ENCODE data around the gene ZNF646.
A peak's percentile ranks its signal among the peaks of the same experiment; 100 is the strongest.

The ZNF646 gene, protein sequence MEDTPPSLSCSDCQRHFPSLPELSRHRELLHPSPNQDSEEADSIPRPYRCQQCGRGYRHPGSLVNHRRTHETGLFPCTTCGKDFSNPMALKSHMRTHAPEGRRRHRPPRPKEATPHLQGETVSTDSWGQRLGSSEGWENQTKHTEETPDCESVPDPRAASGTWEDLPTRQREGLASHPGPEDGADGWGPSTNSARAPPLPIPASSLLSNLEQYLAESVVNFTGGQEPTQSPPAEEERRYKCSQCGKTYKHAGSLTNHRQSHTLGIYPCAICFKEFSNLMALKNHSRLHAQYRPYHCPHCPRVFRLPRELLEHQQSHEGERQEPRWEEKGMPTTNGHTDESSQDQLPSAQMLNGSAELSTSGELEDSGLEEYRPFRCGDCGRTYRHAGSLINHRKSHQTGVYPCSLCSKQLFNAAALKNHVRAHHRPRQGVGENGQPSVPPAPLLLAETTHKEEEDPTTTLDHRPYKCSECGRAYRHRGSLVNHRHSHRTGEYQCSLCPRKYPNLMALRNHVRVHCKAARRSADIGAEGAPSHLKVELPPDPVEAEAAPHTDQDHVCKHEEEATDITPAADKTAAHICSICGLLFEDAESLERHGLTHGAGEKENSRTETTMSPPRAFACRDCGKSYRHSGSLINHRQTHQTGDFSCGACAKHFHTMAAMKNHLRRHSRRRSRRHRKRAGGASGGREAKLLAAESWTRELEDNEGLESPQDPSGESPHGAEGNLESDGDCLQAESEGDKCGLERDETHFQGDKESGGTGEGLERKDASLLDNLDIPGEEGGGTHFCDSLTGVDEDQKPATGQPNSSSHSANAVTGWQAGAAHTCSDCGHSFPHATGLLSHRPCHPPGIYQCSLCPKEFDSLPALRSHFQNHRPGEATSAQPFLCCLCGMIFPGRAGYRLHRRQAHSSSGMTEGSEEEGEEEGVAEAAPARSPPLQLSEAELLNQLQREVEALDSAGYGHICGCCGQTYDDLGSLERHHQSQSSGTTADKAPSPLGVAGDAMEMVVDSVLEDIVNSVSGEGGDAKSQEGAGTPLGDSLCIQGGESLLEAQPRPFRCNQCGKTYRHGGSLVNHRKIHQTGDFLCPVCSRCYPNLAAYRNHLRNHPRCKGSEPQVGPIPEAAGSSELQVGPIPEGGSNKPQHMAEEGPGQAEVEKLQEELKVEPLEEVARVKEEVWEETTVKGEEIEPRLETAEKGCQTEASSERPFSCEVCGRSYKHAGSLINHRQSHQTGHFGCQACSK (N-terminal part only)

GRCh38 chr16:31073970-31074813 lies at the start of gene ZNF646, which contains the start of gene ZNF668:
Gene ZNF646 (plus strand): TSS chr16:31074422. CDS start chr16:31076325, 1,903 bp downstream.
Gene ZNF668 (minus strand): TSS chr16:31074240. CDS start chr16:31064459, 9,781 bp downstream.
- DNase-seq = peak; percentile 98

DNA sequence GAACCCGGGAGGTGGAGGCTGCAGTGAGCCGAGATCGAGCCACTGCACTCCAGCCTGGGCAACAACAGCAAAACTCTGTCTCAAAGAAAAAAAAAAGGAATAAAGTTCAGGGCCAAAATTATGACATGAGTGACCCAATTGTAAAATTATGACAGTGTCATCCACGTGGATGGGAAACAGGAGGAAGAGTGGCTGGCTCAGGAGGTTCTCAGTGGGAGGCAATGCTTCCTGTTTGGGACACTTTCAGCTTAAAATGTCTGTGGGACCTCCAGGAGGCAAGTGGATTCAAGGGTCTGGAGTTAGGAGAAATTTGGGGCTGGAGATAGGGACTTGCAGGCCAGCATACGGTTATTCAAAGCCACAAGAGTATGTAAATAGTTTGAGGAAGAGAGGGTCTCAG lies 48.9 kb upstream of the ZNF646 start:
- no peak for DNase-seq

- no peak for DNase-seq
These were observed 45.0 kb upstream of the ZNF646 start for GRCh38 chr16:31029272-31029671.

DNA sequence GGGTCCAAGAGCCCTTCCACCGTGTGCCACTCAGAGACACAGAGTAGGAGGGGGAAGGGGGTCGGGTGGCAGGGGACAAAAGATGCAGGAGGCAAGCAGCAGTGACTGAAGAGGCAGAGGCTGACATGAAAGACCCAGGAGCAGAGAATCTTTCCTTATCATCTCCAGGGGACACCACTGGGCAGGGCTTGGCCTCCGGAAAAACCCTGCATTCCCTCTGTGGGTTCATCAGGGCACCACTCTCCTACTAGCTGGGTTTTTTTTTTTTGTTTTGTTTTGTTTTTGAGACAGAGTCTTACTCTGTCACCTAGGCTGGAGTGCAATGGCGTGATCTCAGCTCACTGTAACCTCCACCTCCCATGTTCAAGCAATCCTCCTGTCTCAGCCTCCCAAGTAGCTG lies 42.9 kb upstream of the ZNF646 start:
- DNase-seq = no peak

GRCh38 chr16:31032736-31033708 lies 41.2 kb upstream of the ZNF646 start, which contains the start of gene STX4:
Gene STX4 (plus strand): TSS chr16:31033558. CDS start chr16:31033806, 248 bp downstream.
- DNase-seq = peak; percentile 99

GRCh38 chr16:31033709-31034492 lies 40.3 kb upstream of the ZNF646 start:
- DNase-seq = peak; percentile 85 to 88

DNA sequence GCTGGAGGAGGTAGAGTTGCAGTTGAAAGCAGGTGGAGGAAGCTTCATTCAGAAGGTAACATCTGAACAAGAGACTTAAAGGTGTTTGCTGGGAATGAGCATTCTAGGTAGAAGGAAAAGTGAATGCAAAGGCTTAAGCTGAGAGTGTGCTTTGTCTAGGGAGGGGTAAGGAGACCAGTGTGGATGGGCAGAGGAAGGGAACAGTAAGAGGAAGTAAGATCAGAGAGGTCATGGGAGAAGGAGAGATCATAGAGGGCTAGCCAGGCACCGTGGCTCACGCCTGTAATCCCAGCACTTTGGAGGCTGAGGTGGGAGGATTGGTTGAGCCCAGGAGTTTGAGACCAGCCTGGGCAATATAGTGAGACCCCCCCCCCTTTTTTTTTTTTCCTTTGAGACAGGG lies 37.5 kb upstream of the ZNF646 start:
- no peak for DNase-seq

DNA sequence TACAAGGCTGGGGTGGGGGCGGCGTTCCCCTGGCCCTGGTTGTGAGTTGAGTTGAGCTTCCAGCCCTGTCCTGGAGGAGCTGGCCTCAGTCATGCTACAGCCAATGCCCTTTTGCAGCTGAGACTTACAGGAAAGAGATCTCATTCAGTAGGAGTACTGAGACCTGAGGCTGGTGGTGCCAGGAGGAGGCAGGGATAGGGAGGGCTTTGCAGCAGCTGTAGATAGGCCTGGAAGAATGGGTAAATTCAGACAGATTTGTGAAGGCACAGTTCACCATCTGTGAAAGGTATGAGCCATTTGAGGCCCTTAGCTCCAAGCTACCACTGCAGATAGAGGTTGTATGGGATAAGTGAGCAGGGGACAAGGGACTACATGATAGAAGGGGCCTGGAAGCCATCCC lies 35.2 kb upstream of the ZNF646 start:
- DNase-seq = no peak

DNA sequence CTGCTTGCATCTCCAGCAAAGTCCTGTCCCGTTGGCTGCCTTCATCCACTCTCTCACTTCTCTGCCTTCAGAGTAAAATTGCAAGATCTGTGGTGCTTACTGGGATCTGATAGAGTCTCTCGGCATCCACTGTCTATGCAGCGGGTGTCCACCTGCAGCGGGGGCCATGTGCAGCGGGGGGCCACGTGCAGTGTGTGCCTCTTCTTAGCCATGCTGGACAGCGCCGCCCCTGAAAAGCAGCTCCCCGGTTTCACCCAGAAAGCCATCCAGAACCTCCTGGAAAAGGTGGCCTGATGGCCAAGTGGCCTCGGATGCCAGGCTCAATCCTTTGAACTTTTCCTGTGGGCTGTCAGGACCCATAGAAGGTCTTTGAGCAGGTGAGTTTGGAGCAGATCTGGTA lies 31.4 kb upstream of the ZNF646 start:
- no peak for DNase-seq

GRCh38 chr16:31043352-31043751 lies 30.9 kb upstream of the ZNF646 start:
- DNase-seq = no peak

GRCh38 chr16:31043898-31044481 lies 30.2 kb upstream of the ZNF646 start:
- DNase-seq = no peak

DNA sequence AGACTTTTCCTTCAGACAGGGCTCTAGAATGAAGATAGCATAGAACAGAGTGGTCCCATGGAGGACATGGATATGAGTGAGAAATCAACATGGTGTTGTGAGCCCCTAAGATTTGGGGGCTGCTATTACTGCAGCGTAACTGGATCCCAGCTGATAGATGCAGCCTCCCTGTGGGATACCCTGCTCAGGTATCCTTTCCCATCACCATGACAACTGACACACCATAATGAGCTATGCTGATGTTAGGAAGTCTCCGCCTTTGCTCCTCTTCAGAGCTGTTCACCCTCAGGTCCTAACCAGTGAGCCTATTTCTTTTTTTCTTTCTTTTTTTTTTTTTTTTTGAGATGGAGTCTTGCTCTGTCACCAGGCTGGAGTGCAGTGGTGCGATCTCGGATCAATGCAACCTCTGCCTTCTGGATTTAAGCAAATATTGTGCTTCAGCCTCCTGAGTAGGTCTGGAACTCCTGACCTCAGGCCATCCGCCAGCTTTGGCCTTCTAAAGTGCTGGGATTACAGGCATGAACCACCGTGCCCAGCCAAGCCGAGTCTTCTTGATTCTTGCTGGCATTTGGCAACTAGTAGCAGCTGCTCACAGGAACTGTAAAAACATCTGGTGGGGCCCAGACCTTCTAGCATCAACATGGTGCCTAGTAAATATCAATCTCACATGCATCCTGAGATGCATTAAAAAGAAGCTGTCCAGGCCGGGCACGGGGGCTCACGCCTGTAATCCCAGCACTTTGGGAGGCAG lies 23.8 kb upstream of the ZNF646 start:
- DNase-seq = no peak

GRCh38 chr16:31052114-31052513 lies 22.1 kb upstream of the ZNF646 start:
- DNase-seq = peak in 1 of 2 donors; percentile 40

GRCh38 chr16:31055613-31056012 lies 18.6 kb upstream of the ZNF646 start:
- no peak for DNase-seq

- DNase-seq = no peak
These were observed 13.0 kb upstream of the ZNF646 start for GRCh38 chr16:31061126-31061812.

- DNase-seq = no peak
These were observed 12.3 kb upstream of the ZNF646 start for GRCh38 chr16:31061813-31062440.

GRCh38 chr16:31063495-31063842 lies 10.8 kb upstream of the ZNF646 start:
- peak in 1 of 2 donors; percentile 10 for DNase-seq
